WTC11 (cell line): ENCODE results near the gene SOCS3. TPM values are rescaled to one million over a fixed set of nuclear protein-coding genes. Genes with fewer than 3 reads are reported as not detected.

Source experiments
- ATAC-seq: fragments of 200-7000 bp; cut with Tn5 transposase; 2 replicates; pipeline ENCODE4 v1.10.0; 2021; ENCODE audit warnings: mild to moderate bottlenecking, moderate library complexity
- CTCF ChIA-PET: fragments of 300-600 bp; sonication (Branson Sonifier 250); formaldehyde crosslinking; loops from one replicate; lab custom pipeline; 2021; ENCODE audit warnings: antibody characterized with exemption; lab: Charles Lee
- POLR2A ChIA-PET: fragments of 350-600 bp; sonication (Branson Sonifier 250); formaldehyde crosslinking; loops from one replicate; lab custom pipeline; 2021; ENCODE audit warnings: antibody characterized with exemption; lab: Charles Lee
- DNase-seq: peaks from one replicate; pipeline ENCODE4 v3.0.0; 2021; ENCODE audit warnings: low spot score
- H3K27ac Mint-ChIP-seq: 2 replicates; pipeline ENCODE4 v1.8.0; 2021; ENCODE audit warnings: mixed read lengths
- H3K27me3 Mint-ChIP-seq: 2 replicates; pipeline ENCODE4 v1.8.0; 2021; ENCODE audit warnings: low read depth, mild to moderate bottlenecking, moderate library complexity, mixed read lengths
- H3K36me3 Mint-ChIP-seq: 2 replicates; pipeline ENCODE4 v1.8.0; 2021; ENCODE audit warnings: mixed read lengths
- H3K4me1 Mint-ChIP-seq: 2 replicates; pipeline ENCODE4 v1.8.0; 2022; ENCODE audit warnings: mixed read lengths
- H3K4me3 Mint-ChIP-seq: 2 replicates; pipeline ENCODE4 v1.8.0; 2021; ENCODE audit warnings: mild to moderate bottlenecking, moderate library complexity, mixed read lengths
- H3K9me3 Mint-ChIP-seq: 2 replicates; pipeline ENCODE4 v1.8.0; 2021; ENCODE audit warnings: mixed read lengths
- CBFB ChIP-seq: sonication (generic); formaldehyde crosslinking; IDR thresholded peaks from 2 replicates; pipeline ENCODE4 v1.8.1; 2022; ENCODE audit warnings: mild to moderate bottlenecking, low read depth, missing genetic modification reagents
- FOXP1 ChIP-seq: sonication (generic); formaldehyde crosslinking; IDR thresholded peaks from 2 replicates; pipeline ENCODE4 v1.8.0; 2022; ENCODE audit warnings: missing genetic modification reagents, mild to moderate bottlenecking, moderate library complexity, borderline replicate concordance
- GABPB1 ChIP-seq: sonication (generic); formaldehyde crosslinking; IDR thresholded peaks from 2 replicates; pipeline ENCODE4 v1.8.1; 2023; ENCODE audit warnings: mild to moderate bottlenecking, missing genetic modification reagents
- NFYB ChIP-seq: sonication (generic); formaldehyde crosslinking; conservative IDR thresholded peaks from 2 replicates; pipeline ENCODE4 v1.8.0; 2022; ENCODE audit warnings: low read depth, missing genetic modification reagents
- SMAD3 ChIP-seq: sonication (generic); formaldehyde crosslinking; IDR thresholded peaks from 2 replicates; pipeline ENCODE4 v1.8.0; 2022; ENCODE audit warnings: missing genetic modification reagents, mild to moderate bottlenecking, borderline replicate concordance
- TEAD4 ChIP-seq: sonication (generic); formaldehyde crosslinking; IDR thresholded peaks from 2 replicates; pipeline ENCODE4 v1.8.0; 2022; ENCODE audit warnings: mild to moderate bottlenecking, missing genetic modification reagents
- ZNF416 ChIP-seq: fragments of 250-450 bp; sonication (Bioruptor Pico); IDR thresholded peaks from 2 replicates; pipeline ENCODE4 v1.9.0; 2021; ENCODE audit warnings: mild to moderate bottlenecking, inconsistent platforms
- total RNA-seq: library from RNA; stranded (reverse); gene quantifications from 3 replicates; pipeline ENCODE4 v1.2.3, GENCODE V29; 2021
- TF ChIP-seq, protein P1 (sequence below): sonication (generic); formaldehyde crosslinking; IDR thresholded peaks from 2 replicates; pipeline ENCODE4 v1.8.1; 2022; ENCODE audit warnings: low read depth, mild to moderate bottlenecking, moderate library complexity, missing genetic modification reagents, borderline replicate concordance
- TF ChIP-seq, protein P2 (sequence below): sonication (generic); formaldehyde crosslinking; IDR thresholded peaks from 2 replicates; pipeline ENCODE4 v1.8.1; 2023; ENCODE audit warnings: mild to moderate bottlenecking, missing genetic modification reagents, moderate library complexity
- TF ChIP-seq, protein P3 (sequence below): sonication (generic); formaldehyde crosslinking; IDR thresholded peaks from 2 replicates; pipeline ENCODE4 v1.8.0; 2022; ENCODE audit warnings: mild to moderate bottlenecking, missing genetic modification reagents
- TF ChIP-seq, protein P4 (sequence below): fragments of 250-450 bp; sonication (Bioruptor Pico); conservative IDR thresholded peaks from 2 replicates; pipeline ENCODE4 v1.9.0; 2021; ENCODE audit warnings: mild to moderate bottlenecking
- TF ChIP-seq, protein P5 (sequence below): fragments of 250-450 bp; sonication (Bioruptor Pico); IDR thresholded peaks from 2 replicates; pipeline ENCODE4 v1.9.0; 2021; ENCODE audit warnings: mild to moderate bottlenecking
- TF ChIP-seq, protein P6 (sequence below): sonication (generic); formaldehyde crosslinking; IDR thresholded peaks from 2 replicates; pipeline ENCODE4 v1.8.0; 2023; ENCODE audit warnings: mild to moderate bottlenecking, missing genetic modification reagents
- TF ChIP-seq, protein P7 (sequence below): sonication (generic); formaldehyde crosslinking; IDR thresholded peaks from 2 replicates; pipeline ENCODE4 v1.8.0; 2023; ENCODE audit warnings: missing genetic modification reagents

SOCS3 gene
- total RNA-seq, 1 experiment from 2014 or later: 23.8 TPM

DNA sequence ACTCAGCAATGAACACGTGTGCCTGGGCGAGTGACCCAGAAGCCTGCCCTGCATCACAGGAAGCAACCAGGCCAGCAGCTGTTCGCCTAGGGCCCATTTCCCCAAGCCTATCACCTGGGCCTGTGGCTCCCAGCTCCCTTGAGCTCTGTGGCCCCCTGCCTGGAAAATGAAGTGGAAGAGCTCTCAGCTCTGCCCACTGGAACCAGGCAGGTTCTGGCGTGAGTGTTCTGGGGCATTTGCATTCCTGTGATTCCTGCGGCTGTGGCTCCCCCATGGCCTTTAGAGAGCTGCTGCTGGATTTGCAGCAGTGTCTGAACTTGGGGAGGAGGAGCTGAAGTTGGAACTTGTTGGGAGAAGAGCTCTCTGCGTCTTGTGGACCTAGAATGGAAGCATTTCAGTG, 41.4 kb upstream of the SOCS3 start:
- ATAC-seq: no peak
- H3K27me3 Mint-ChIP-seq: no peaks in the 10 kb centered on the region
- H3K4me3 Mint-ChIP-seq: no peak overlapping the region
- no peaks in the 10 kb centered on the region for H3K9me3 Mint-ChIP-seq
- ChIA-PET CTCF (interaction anchor here (0.9 to 2.4 kb wide), 6 partner anchors 10 to 40 kb away, joined by 3 to 11 read pairs (median 8); no protein-coding TSS in a partner anchor), POLR2A (interaction anchor here (1.0 kb wide), 1 partner anchor 21 kb away, joined by 4 read pairs; no protein-coding TSS in a partner anchor)
- peak overlapping the region; percentile 45; the same call in 1 of the 2 replicates for H3K27ac Mint-ChIP-seq
- TF ChIP-seq FOXP1 (CRISPR knock-in tag): 0 out of 2 replicates have a peak, but pooled peaks have one; percentile 5
- no peak for TF ChIP-seq SMAD3 (CRISPR knock-in tag)
- DNase-seq: no peak
- no peaks in the 10 kb centered on the region for H3K4me1 Mint-ChIP-seq
- peaks cover 80% of the 10 kb centered on the region for H3K36me3 Mint-ChIP-seq

DNA sequence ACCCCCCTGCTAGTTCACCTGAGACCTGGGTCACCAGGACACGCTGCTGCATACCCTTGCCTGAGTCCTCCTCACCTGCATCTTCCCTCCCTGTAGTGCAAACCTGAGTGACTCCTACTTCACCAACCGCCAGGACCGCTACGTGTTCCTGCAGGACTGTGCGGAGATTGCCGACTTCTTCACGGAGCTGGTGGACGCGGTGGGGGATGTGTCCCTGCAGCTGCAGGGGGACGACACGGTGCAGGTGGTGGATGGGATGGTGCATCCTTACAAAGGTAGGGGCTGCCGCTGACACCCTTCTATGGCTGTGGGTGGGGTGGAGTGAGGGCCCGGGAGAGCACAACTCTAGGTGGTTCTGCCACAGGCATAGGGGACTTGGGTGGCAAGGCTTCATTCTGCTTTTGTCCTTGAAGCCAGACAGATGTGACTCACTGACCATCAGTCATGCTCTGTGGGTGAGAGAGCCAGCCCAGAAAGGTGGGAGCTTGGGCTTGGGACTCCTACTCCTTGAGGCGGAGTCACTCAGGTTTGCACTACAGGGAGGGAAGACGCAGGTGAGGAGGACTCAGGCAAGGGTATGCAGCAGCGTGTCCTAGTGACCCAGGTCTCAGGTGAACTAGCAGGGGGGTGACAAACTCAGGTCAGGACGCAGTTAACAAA, 40.8 kb upstream of the SOCS3 start:
- no peak overlapping the region for H3K4me3 Mint-ChIP-seq
- POLR2A ChIA-PET: interaction anchor here (1.0 kb wide), 1 partner anchor 21 kb away, joined by 4 read pairs; no protein-coding TSS in a partner anchor
- H3K9me3 Mint-ChIP-seq: no peaks in the 10 kb centered on the region
- no peaks in the 10 kb centered on the region for H3K4me1 Mint-ChIP-seq
- peak overlapping the region; percentile 60; the same call in 1 of the 2 replicates for H3K27ac Mint-ChIP-seq
- no peaks in the 10 kb centered on the region for H3K27me3 Mint-ChIP-seq
- TF ChIP-seq TEAD4 (CRISPR knock-in tag): no peak
- TF ChIP-seq, protein P1, sequence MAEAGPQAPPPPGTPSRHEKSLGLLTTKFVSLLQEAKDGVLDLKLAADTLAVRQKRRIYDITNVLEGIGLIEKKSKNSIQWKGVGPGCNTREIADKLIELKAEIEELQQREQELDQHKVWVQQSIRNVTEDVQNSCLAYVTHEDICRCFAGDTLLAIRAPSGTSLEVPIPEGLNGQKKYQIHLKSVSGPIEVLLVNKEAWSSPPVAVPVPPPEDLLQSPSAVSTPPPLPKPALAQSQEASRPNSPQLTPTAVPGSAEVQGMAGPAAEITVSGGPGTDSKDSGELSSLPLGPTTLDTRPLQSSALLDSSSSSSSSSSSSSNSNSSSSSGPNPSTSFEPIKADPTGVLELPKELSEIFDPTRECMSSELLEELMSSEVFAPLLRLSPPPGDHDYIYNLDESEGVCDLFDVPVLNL: no peak
- no peak for TF ChIP-seq GABPB1 (CRISPR knock-in tag)
- TF ChIP-seq, protein P2, sequence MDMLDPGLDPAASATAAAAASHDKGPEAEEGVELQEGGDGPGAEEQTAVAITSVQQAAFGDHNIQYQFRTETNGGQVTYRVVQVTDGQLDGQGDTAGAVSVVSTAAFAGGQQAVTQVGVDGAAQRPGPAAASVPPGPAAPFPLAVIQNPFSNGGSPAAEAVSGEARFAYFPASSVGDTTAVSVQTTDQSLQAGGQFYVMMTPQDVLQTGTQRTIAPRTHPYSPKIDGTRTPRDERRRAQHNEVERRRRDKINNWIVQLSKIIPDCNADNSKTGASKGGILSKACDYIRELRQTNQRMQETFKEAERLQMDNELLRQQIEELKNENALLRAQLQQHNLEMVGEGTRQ: no peak
- TF ChIP-seq, protein P3, sequence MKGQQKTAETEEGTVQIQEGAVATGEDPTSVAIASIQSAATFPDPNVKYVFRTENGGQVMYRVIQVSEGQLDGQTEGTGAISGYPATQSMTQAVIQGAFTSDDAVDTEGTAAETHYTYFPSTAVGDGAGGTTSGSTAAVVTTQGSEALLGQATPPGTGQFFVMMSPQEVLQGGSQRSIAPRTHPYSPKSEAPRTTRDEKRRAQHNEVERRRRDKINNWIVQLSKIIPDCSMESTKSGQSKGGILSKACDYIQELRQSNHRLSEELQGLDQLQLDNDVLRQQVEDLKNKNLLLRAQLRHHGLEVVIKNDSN (CRISPR knock-in tag): no peak
- 0 out of 2 replicates have a peak, but pooled peaks have one; percentile 8 for TF ChIP-seq FOXP1 (CRISPR knock-in tag)
- TF ChIP-seq ZNF416 (CRISPR knock-in tag): no peak
- no peak for DNase-seq
- ATAC-seq: no peak
- CTCF ChIA-PET: interaction anchor here (0.9 to 2.4 kb wide), 6 partner anchors 10 to 39 kb away, joined by 3 to 11 read pairs (median 8); no protein-coding TSS in a partner anchor
- peaks cover 83% of the 10 kb centered on the region for H3K36me3 Mint-ChIP-seq

DNA sequence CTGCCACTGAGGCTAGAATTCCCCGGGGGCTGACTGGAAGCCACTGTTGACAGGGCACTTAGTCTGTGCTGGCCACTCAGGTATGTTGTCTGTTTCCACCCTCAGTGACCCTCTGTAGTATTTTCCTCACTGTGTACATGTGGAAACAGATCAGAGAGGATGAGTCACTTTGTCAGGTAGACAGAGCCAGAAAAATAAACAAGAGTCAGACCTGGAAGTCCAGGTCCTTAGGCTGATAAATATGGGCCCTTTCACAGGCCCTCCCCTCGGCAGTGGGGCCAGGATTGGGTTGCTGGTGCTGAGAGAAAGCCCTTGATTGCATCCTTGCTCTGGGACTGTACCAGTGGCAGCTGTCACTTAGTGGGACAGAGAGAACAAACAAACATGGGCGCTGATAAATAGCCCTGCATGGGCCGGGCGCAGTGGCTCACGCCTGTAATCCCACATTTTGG, 39.8 kb upstream of the SOCS3 start:
- DNase-seq (no peak), ATAC-seq (no peak)
- peak; percentile 71; the same call in 1 of the 2 replicates for TF ChIP-seq GABPB1 (CRISPR knock-in tag)
- TF ChIP-seq, protein P4, sequence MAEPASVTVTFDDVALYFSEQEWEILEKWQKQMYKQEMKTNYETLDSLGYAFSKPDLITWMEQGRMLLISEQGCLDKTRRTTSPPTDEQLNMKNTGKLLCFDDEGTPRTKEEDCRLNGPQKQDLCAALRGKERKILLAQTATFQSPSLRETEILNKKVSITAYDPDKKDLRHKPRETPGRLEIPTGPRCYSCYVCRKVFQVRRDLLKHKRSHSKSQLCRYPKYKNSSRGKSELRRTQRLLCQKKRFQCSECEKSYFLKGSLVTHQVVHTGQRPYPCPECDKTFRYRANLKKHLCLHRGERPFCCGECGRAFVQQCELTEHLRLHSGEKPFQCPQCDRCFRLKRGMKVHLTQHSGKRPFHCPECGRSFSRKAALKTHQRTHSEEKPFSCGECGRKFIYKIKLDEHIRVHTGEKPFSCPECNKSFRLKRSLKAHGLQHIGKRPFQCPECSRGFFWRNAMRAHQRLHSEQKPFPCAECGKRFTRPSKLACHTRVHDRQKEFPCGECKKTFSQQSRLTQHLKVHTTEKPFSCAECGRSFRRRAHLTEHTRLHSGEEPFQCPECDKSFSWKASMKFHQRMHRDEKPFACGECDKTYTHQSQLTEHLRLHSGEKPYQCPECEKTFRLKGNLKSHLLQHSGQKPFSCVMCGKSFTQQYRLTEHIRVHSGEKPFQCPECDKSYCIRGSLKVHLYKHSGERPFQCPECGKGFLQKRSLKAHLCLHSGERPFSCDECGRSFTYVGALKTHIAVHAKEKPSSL (CRISPR knock-in tag): no peak
- Mint-ChIP-seq H3K4me1 (no peaks in the 10 kb centered on the region), H3K27me3 (no peaks in the 10 kb centered on the region), H3K36me3 (peaks cover 83% of the 10 kb centered on the region), H3K9me3 (no peaks in the 10 kb centered on the region), H3K4me3 (no peak overlapping the region), H3K27ac (no peak overlapping the region)
- ChIA-PET POLR2A (no interaction called here), CTCF (interaction anchor here (2.4 kb wide), 1 partner anchor 12 kb away, joined by 9 read pairs; no protein-coding TSS in a partner anchor)

DNA sequence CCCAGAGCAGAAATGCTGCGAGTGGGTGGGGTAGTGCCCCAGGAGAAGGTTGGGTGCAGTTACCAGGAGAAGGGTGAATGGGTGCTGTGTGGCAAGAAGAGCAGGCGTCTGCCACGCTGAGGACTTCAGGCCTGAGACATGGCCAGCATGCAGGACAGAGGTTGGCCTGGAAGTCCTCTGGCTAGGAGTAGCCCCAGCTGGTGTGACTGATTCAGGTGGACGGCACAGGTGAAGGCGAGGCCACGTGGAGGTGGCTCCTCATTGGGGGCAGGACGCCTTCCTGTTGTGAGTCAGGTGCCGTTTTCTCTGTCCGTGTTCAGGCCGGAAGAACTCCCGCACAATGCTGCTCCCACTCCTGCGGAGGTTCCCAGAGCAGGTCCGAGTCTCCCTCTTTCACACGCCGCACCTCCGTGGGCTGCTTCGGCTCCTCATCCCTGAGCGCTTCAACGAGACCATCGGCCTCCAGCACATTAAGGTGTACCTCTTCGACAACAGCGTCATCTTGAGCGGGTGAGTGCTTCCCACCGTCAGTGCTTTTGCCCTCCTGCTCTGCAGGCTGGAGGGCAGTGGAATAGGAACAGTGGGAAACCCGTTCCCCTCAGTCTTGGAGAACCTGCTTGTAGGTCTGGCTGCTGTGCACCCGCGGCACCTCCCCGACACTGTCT, 39.3 kb upstream of the SOCS3 start:
- Mint-ChIP-seq H3K27me3 (no peaks in the 10 kb centered on the region), H3K9me3 (no peaks in the 10 kb centered on the region), H3K4me1 (no peaks in the 10 kb centered on the region), H3K4me3 (no peak overlapping the region), H3K36me3 (peaks cover 80% of the 10 kb centered on the region), H3K27ac (peak overlapping the region; percentile 23; the same call in 1 of the 2 replicates)
- no peak for ATAC-seq
- ChIA-PET POLR2A (no interaction called here), CTCF (interaction anchor here (2.4 kb wide), 1 partner anchor 13 kb away, joined by 9 read pairs; no protein-coding TSS in a partner anchor)
- no peak for DNase-seq
- TF ChIP-seq, protein P5, sequence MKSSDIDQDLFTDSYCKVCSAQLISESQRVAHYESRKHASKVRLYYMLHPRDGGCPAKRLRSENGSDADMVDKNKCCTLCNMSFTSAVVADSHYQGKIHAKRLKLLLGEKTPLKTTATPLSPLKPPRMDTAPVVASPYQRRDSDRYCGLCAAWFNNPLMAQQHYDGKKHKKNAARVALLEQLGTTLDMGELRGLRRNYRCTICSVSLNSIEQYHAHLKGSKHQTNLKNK (CRISPR knock-in tag): no peak
- TF ChIP-seq NFYB (CRISPR knock-in tag) (no peak), CBFB (CRISPR knock-in tag) (no peak)
- TF ChIP-seq, protein P6, sequence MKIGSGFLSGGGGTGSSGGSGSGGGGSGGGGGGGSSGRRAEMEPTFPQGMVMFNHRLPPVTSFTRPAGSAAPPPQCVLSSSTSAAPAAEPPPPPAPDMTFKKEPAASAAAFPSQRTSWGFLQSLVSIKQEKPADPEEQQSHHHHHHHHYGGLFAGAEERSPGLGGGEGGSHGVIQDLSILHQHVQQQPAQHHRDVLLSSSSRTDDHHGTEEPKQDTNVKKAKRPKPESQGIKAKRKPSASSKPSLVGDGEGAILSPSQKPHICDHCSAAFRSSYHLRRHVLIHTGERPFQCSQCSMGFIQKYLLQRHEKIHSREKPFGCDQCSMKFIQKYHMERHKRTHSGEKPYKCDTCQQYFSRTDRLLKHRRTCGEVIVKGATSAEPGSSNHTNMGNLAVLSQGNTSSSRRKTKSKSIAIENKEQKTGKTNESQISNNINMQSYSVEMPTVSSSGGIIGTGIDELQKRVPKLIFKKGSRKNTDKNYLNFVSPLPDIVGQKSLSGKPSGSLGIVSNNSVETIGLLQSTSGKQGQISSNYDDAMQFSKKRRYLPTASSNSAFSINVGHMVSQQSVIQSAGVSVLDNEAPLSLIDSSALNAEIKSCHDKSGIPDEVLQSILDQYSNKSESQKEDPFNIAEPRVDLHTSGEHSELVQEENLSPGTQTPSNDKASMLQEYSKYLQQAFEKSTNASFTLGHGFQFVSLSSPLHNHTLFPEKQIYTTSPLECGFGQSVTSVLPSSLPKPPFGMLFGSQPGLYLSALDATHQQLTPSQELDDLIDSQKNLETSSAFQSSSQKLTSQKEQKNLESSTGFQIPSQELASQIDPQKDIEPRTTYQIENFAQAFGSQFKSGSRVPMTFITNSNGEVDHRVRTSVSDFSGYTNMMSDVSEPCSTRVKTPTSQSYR (CRISPR knock-in tag): no peak
- TF ChIP-seq, protein P7, sequence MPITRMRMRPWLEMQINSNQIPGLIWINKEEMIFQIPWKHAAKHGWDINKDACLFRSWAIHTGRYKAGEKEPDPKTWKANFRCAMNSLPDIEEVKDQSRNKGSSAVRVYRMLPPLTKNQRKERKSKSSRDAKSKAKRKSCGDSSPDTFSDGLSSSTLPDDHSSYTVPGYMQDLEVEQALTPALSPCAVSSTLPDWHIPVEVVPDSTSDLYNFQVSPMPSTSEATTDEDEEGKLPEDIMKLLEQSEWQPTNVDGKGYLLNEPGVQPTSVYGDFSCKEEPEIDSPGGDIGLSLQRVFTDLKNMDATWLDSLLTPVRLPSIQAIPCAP (CRISPR knock-in tag): no peak
